ENCODE results near the gene MALRD1.

Gene MALRD1

GRCh38 chr10:19570991-19571390 is 522.4 kb downstream of the MALRD1 start:
- DNase-seq (ENCODE audit: low read depth, low spot score), result no peak

DNA sequence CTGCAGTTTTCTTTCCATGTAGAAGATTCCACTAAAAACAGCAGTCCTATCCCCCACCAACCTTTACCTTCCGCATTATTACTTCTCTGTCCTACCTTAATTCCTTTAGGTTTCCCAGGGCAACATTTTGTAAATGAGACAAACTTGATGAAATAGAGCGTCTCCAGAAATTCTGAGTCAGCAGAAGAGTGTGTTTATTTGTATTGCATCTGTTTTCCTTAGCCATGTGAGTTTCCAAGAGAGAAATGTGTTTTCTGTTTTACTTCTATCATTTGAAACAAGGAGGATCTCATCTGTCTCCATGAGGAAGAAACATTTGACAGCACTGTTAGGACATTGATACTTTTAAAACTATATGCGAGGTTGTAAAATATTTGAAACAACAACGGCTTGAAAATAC is 523.5 kb downstream of the MALRD1 start:
- no peak for DNase-seq (ENCODE audit: low read depth, low spot score)

DNA sequence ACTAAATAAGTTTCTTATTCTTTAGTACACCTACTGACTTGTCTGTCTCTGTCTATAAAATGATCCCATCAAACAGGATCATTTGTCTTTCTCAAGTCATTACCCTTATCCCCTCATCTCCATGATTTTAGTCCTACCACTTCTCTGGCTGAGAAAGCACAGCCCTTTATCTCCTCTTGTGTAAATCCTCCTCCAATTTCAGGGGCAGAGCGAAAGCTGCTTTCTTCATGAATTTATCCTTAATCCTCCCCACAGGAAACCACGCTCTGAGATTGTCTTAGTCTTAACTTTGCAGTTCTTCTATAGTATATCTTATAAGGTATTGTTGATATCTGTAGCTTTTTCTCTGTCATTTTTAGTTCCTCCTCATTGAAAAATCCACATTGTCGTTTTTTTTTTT is 528.0 kb downstream of the MALRD1 start:
- DNase-seq (ENCODE audit: low read depth, low spot score), result no peak

DNA sequence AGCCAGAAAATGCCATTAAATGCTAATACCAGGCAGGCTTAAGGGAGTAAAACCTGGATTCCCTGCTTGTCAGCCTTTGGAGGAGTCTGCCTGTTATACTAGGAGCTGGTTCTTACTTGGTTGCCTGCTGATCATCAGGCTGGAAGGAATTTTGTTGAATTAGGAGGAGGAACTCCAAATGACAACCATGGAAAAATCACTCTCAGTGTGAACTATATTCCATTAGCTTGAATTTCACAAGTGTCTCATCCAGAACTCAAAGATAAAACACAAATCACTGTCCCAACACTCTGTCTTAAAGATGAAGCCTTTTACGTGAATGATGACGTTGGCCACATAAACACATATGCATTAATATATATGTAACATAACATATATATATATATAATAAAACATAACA is 528.8 kb downstream of the MALRD1 start:
- DNase-seq (ENCODE audit: low read depth, low spot score), result no peak

DNA sequence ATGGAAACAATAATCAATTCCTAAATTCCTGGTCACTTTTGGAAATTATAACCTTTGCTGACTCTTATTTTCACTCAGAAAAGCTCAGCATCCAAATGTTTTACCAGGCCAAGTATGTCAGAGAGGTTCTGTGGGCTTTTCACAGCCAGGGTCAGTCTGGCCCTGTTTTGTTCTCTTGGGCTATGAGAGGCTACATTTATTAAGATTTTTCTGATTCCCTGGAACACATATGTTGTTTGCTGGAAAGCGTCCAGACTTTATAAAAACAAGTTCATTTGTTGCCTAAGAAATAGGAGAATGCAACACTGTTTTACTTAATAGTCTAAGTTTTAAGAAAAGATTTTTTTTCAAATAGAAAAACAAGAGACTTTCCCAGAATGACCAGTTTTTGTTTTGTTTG is 529.2 kb downstream of the MALRD1 start:
- DNase-seq (ENCODE audit: low read depth, low spot score), result no peak

GRCh38 chr10:19578571-19578970 is 530.0 kb downstream of the MALRD1 start:
- no peak for DNase-seq (ENCODE audit: low read depth, low spot score)

DNA sequence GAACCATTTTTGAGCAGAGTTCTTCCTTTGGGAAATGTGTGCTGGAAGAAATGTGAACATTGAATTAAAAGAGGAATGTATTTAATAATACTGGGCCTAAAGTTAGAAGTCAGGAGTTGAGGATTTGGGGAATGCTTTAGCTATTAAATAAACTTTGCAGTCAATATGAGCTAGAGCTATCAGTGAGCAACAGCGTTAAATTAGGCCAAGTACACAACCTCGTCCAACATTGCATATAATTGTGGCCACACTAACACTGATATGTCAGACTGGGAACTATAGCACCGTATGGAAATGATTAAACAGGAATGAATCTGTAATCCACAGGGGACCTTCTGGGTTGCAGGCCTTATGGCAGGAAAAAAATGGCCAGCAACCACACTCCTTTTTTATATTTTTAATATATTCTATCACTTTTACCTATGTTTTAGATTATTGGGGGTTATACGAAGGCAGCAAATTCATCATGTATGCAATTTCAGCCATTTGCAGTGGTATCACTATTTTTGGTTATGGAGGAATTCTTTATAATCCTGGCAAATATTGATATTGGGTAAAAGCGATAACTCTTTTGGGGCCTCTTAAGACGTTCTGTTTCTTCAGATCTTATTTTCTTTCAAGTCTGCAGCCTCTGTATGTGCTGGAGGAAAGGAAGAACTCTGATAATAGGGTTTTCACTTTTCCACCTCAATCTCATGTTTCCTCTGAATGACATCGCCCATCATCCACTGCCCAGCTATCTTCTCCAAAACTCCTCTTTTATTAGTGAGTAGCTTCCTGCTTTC is 531.4 kb downstream of the MALRD1 start:
- no peak for DNase-seq (ENCODE audit: low read depth, low spot score)

DNA sequence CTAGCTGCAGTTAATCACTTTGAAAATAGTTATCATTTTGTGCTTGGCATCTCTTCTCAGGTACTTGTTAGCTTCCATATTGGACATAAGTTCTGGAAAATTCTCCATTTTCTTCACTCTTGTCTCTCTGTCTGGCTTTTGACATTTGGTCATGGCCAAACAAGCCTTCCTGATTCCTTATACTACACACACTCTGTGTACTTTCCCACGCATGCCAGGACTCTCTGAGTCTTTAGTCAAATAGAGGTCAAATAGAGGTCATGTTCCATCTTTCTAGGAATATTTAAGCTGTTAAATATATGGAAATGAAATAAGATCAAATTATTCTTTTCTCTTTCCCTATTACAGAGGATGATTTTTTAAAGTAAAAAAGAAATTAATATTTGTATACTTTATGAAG is 532.1 kb downstream of the MALRD1 start:
- no peak for DNase-seq (ENCODE audit: low read depth, low spot score)

DNA sequence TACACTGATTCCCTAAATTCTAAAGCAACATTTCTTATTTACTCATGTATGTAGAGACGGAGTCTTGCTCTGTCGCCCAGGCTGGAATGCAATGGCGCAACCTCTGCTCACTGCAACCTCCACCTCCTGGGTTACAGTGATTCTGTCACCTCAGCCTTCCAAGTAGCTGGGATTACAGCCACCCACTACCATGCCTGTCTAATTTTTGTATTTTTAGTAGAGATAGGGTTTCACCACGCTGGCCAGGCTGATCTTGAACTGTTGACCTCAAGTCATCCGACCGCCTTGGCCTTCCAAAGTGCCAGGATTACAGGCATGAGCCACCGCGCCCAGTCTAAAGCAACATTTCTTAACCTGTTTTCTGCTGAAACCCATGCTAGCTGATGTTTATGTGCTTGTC is 540.0 kb downstream of the MALRD1 start:
- no peak for DNase-seq (ENCODE audit: low read depth, low spot score)

- no peak for DNase-seq (ENCODE audit: low read depth, low spot score)
Measured at GRCh38 chr10:19592276-19592675, 543.7 kb downstream of the MALRD1 start.

DNA sequence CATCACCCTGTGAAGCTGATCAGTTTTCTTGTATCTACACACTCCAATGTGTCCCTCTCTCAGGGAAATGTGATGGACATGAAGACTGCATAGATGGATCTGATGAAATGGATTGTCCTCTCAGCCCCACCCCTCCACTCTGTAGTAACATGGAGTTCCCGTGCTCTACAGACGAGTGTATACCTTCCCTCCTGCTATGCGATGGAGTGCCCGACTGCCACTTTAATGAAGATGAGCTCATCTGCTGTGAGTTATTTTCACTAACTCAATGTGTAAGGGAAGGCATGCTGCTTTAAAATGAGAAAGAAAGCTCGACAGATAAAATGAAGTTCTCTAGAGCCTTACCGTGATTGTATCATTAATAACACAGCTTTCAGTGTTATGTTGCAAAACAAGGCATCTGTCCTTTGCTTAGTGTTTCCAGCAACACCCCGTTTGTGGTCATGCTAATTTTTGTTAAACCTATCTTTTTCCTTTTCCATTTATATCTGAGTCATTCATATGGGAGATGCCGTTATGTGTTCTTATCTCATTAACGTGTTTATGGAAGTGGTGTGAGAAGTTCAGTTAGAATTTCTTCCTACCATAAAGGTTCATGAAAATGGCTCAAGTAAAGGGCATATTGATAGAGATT is 546.7 kb downstream of the MALRD1 start:
- no peak for DNase-seq (ENCODE audit: low read depth, low spot score)

- DNase-seq (ENCODE audit: low read depth, low spot score), result no peak
Measured at GRCh38 chr10:19605806-19606205, 557.2 kb downstream of the MALRD1 start.

DNA sequence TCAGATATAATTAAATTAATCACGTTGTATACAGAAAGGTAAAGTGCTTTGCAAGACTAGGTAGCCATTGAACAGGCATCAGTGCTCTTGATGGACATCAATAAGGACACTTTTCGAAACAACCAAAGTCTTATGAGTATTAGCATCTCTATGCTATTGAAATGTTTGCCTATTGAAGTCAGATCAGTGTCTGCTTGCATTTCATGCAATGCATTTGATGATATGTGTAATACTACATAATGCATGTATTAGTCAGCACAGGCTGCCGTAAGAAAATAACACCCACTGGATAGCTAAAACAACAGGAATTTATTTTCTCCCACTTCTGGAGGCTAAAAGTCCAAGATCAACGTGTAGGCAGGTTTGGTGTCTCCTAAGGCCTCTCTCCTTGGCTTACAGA is 558.4 kb downstream of the MALRD1 start:
- DNase-seq (ENCODE audit: low read depth, low spot score), result no peak

- no peak for DNase-seq (ENCODE audit: low read depth, low spot score)
Measured at GRCh38 chr10:19611775-19612174, 563.2 kb downstream of the MALRD1 start.

DNA sequence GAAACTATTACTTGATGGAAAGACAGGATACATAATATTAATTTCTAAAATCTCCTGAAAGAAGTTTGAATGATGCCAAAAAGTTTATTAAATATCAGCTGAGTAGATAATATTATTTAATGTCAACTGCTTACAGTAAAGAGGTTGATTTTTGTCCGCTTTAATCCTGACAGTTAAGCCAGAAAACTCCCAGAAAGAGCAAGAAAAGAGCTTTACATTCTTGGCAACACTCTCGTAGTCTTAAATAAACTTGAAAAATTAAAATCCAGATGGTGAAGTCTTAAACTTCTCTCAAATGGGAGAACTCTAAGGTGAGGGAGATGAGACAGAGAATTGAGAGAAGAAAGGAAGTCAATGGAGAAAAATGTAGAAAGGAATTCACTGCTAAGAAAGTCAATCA is 568.4 kb downstream of the MALRD1 start:
- no peak for DNase-seq (ENCODE audit: low read depth, low spot score)

GRCh38 chr10:19620811-19621210 is 572.2 kb downstream of the MALRD1 start:
- no peak for DNase-seq (ENCODE audit: low read depth, low spot score)

- DNase-seq (ENCODE audit: low read depth, low spot score), result no peak
Measured at GRCh38 chr10:19623321-19623720, 574.7 kb downstream of the MALRD1 start.

DNA sequence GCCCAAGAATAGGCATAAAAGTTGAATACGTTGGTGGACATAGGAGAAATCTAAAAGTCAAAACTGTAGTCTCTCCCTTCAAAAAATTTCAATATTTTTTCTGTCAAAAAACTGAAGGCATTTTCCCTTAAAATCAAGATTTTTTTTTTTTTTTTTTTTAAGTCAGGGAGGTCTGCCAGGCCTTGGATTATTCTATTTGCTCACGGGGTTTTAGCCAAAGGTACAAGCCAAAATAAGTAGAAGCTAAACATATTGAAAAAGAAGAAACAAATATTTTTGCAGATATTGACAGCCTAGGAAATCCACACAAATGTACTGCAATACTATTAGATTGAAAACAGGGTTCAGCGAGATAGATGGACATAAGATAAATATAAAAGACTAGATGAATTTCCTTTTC is 577.6 kb downstream of the MALRD1 start:
- no peak for DNase-seq (ENCODE audit: low read depth, low spot score)

GRCh38 chr10:19628767-19629560 is 580.4 kb downstream of the MALRD1 start:
- no peak for DNase-seq (ENCODE audit: low read depth, low spot score)

DNA sequence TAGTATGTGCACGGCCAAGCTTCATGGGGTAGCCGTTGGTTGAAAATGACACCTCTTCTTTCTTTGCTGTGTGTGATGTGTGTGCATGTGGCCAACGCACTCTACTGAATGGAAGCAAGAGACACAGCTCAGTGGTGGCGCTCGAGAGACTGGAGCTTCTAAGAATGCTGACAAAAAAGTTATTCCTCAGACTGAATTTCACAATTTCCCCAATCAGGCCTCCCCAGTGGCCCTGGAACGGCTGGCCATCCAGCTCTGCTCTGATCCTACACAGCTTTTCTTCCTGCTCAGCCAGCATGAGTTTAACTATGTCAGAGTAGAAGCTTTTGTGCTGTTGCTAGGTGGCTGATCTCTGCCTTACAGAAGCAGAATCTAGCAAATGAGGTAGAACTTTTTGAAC is 581.0 kb downstream of the MALRD1 start:
- DNase-seq (ENCODE audit: low read depth, low spot score), result no peak

DNA sequence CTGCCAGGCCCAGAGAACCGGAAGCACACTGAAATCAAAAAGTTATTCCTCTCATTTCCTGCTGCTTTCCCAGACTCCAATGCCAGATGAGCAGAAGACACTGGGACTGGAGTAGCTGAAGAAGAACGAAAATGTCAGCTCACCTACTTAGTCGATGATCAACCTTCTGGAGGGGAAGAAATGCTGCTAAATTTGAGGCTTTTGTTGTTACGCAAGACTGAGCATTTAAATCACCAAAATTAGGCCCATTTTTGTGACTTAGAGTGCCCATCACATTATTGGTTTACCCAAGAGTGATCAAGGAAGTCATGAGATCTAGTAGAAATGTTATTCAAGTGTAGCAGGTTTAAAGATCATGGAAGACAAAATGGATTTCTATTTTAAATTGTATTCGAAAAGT is 585.6 kb downstream of the MALRD1 start:
- DNase-seq (ENCODE audit: low read depth, low spot score), result no peak

GRCh38 chr10:19638182-19638895 is 589.7 kb downstream of the MALRD1 start:
- no peak for DNase-seq (ENCODE audit: low read depth, low spot score)
